ENCODE data around the gene AHI1. TPM values are rescaled to one million over a fixed set of nuclear protein-coding genes. Genes with fewer than 3 reads are reported as not detected.
A peak's percentile ranks its signal among the peaks of the same experiment; 100 is the strongest.

Gene AHI1
- total and polyA plus RNA-seq, 4 donors, result 5.2 to 51.7 (median 23.8) TPM

GRCh38 chr6:135540207-135540840 lies 42.8 kb upstream of the AHI1 start:
- WGBS, 2 donors, result 56 to 57% methylated on average over 2 of the region's 2 CpGs
- no peak for TF ChIP-seq CTCF (IDR thresholded peaks at IDR 0.05; ENCODE audit: control extremely low read depth, extremely low read depth)
- Histone ChIP-seq H3K9ac (ENCODE audit: insufficient read depth in 1 of 2, low read length in 2 of 2) (no peak overlapping the region), H3K27ac (ENCODE audit: low read depth in 1 of 2, low read length in 1 of 2) (no peak overlapping the region), H3K9me3 (ENCODE audit: control insufficient read depth in 4 of 4, insufficient read depth in 3 of 4, low read length in 3 of 4) (peaks cover 0 to 4% (median 0%) of the 10 kb centered on the region in 4 donors), H3K4me1 (ENCODE audit: control insufficient read depth in 5 of 5, insufficient read depth in 5 of 5, low read length in 5 of 5) (peaks cover 0 to 4% (median 0%) of the 10 kb centered on the region in 5 donors), H3K27me3 (ENCODE audit: control insufficient read depth in 3 of 3, insufficient read depth in 3 of 3, low read length in 2 of 3) (no peaks in the 10 kb centered on the region), H3K4me3 (no peak overlapping the region), H3K36me3 (ENCODE audit: control insufficient read depth in 4 of 4, insufficient read depth in 4 of 4, low read length in 4 of 4) (no peaks in the 10 kb centered on the region)
- ATAC-seq (ENCODE audit: insufficient read depth, low FRiP score) (no peak), DNase-seq (peak in 2 of 3 donors; percentile 37 to 56)

GRCh38 chr6:135537741-135538301 lies 40.3 kb upstream of the AHI1 start:
- DNase-seq, result no peak
- H3K4me3 ChIP-seq, result no peak overlapping the region
- no peak overlapping the region for H3K27ac ChIP-seq (ENCODE audit: low read depth in 1 of 2, low read length in 1 of 2)
- H3K9ac ChIP-seq (ENCODE audit: insufficient read depth in 1 of 2, low read length in 2 of 2), result no peak overlapping the region
- H3K9me3 ChIP-seq (ENCODE audit: control insufficient read depth in 4 of 4, insufficient read depth in 3 of 4, low read length in 3 of 4), result peaks cover 0 to 3% (median 0%) of the 10 kb centered on the region in 4 donors
- H3K36me3 ChIP-seq (ENCODE audit: control insufficient read depth in 4 of 4, insufficient read depth in 4 of 4, low read length in 4 of 4), result no peaks in the 10 kb centered on the region
- 75 to 80% methylated on average over 2 of the region's 2 CpGs for WGBS, 2 donors
- ATAC-seq (ENCODE audit: insufficient read depth, low FRiP score), result no peak
- H3K27me3 ChIP-seq (ENCODE audit: control insufficient read depth in 3 of 3, insufficient read depth in 3 of 3, low read length in 2 of 3), result no peaks in the 10 kb centered on the region
- H3K4me1 ChIP-seq (ENCODE audit: control insufficient read depth in 5 of 5, insufficient read depth in 5 of 5, low read length in 5 of 5), result peaks cover 0 to 4% (median 0%) of the 10 kb centered on the region in 5 donors
- no peak for TF ChIP-seq CTCF (IDR thresholded peaks at IDR 0.05; ENCODE audit: control extremely low read depth, extremely low read depth)

- TF ChIP-seq CTCF (IDR thresholded peaks at IDR 0.05; ENCODE audit: control extremely low read depth, extremely low read depth), result no peak
- no peaks in the 10 kb centered on the region for H3K36me3 ChIP-seq (ENCODE audit: control insufficient read depth in 4 of 4, insufficient read depth in 4 of 4, low read length in 4 of 4)
- DNase-seq (peak; percentile 27 to 78 (median 70)), ATAC-seq (ENCODE audit: insufficient read depth, low FRiP score) (peak; percentile 53)
- no peak overlapping the region for H3K4me3 ChIP-seq
- no peaks in the 10 kb centered on the region for H3K9me3 ChIP-seq (ENCODE audit: control insufficient read depth in 4 of 4, insufficient read depth in 3 of 4, low read length in 3 of 4)
- 5 to 6% methylated on average over 4 of the region's 4 CpGs for WGBS, 2 donors
- H3K4me1 ChIP-seq (ENCODE audit: control insufficient read depth in 5 of 5, insufficient read depth in 5 of 5, low read length in 5 of 5), result peaks cover 0 to 4% (median 0%) of the 10 kb centered on the region in 5 donors
- H3K9ac ChIP-seq (ENCODE audit: insufficient read depth in 1 of 2, low read length in 2 of 2), result no peak overlapping the region
- no peaks in the 10 kb centered on the region for H3K27me3 ChIP-seq (ENCODE audit: control insufficient read depth in 3 of 3, insufficient read depth in 3 of 3, low read length in 2 of 3)
- H3K27ac ChIP-seq (ENCODE audit: low read depth in 1 of 2, low read length in 1 of 2), result no peak overlapping the region
Observed at GRCh38 chr6:135535989-135536414, 38.5 kb upstream of the AHI1 start.
